ENCODE data around the gene CHCHD6.
"Not testable (repeated sequence)": the region's sequence is repeated elsewhere in the genome, so short reads cannot be mapped to it uniquely, and the experiment has no call there.

Gene CHCHD6

GRCh38 chr3:126792998-126793397, 89.0 kb downstream of the CHCHD6 start:
- no peak overlapping the region for H3K4me3 ChIP-seq (ENCODE audit: low read depth, low read length)
- TF ChIP-seq CTCF (IDR thresholded peaks at IDR 0.05; ENCODE audit: low read depth, low read length), result no peak

- H3K4me3 ChIP-seq (ENCODE audit: low read depth, low read length), result no peak overlapping the region
- TF ChIP-seq CTCF (IDR thresholded peaks at IDR 0.05; ENCODE audit: low read depth, low read length), result no peak
These were observed 93.5 kb downstream of the CHCHD6 start for GRCh38 chr3:126797563-126797962.

- no peak overlapping the region for H3K4me3 ChIP-seq (ENCODE audit: low read depth, low read length)
- no peak for TF ChIP-seq CTCF (IDR thresholded peaks at IDR 0.05; ENCODE audit: low read depth, low read length)
These were observed 94.5 kb downstream of the CHCHD6 start for GRCh38 chr3:126798521-126798920.

- H3K4me3 ChIP-seq (ENCODE audit: low read depth, low read length), result no peak overlapping the region
- TF ChIP-seq CTCF (IDR thresholded peaks at IDR 0.05; ENCODE audit: low read depth, low read length), result no peak
These were observed 95.1 kb downstream of the CHCHD6 start for GRCh38 chr3:126799099-126799498.

- not testable (repeated sequence) for H3K4me3 ChIP-seq (ENCODE audit: low read depth, low read length)
These were observed 97.3 kb downstream of the CHCHD6 start for GRCh38 chr3:126801312-126801711.

GRCh38 chr3:126807795-126808194, 103.8 kb downstream of the CHCHD6 start:
- no peak for TF ChIP-seq CTCF (IDR thresholded peaks at IDR 0.05; ENCODE audit: low read depth, low read length)
- H3K4me3 ChIP-seq (ENCODE audit: low read depth, low read length), result no peak overlapping the region

- H3K4me3 ChIP-seq (ENCODE audit: low read depth, low read length), result no peak overlapping the region
- TF ChIP-seq CTCF (IDR thresholded peaks at IDR 0.05; ENCODE audit: low read depth, low read length), result no peak
These were observed 107.5 kb downstream of the CHCHD6 start for GRCh38 chr3:126811530-126811929.

- TF ChIP-seq CTCF (IDR thresholded peaks at IDR 0.05; ENCODE audit: low read depth, low read length), result no peak
- no peak overlapping the region for H3K4me3 ChIP-seq (ENCODE audit: low read depth, low read length)
These were observed 112.3 kb downstream of the CHCHD6 start for GRCh38 chr3:126816298-126816697.

All from WI38 (cell line).